Ovary (tissue), 9 donors: ENCODE results near the gene NLRP2B. TPM values are rescaled to one million over a fixed set of nuclear protein-coding genes. Genes with fewer than 3 reads are reported as not detected.

ENCODE experiments used
- DNase-seq, 5 donors: peaks; one replicate each; pipeline ENCODE4 v3.0.0-alpha.2; 2019 to 2020
- H3K27ac ChIP-seq, 2 donors: fragments of 200-600 bp; one replicate each; pipeline versions ENCODE4 v1.5.1 to v1.8.0; 2019 to 2022
- H3K27me3 ChIP-seq: fragments of 200-600 bp; one replicate; pipeline ENCODE4 v1.8.0; 2022
- H3K36me3 ChIP-seq: fragments of 200-600 bp; sonication (generic); one replicate; pipeline ENCODE4 v1.5.1; 2019
- H3K4me1 ChIP-seq: one replicate; pipeline ENCODE4 v1.8.1; 2013; ENCODE audit warnings: mild to moderate bottlenecking, moderate library complexity; ENCODE audit not compliant: insufficient read depth
- H3K4me3 ChIP-seq: fragments of 200-600 bp; sonication (generic); one replicate; pipeline ENCODE4 v1.5.1; 2017
- H3K9me3 ChIP-seq, 2 donors: fragments of 200-600 bp in 1 of 2; sonication (generic) in 1 of 2; one replicate each; pipeline versions ENCODE4 v1.5.1 to v1.8.1; 2013 to 2019; ENCODE audit warnings: mild to moderate bottlenecking in 1 of 2, moderate library complexity in 1 of 2
- EP300 ChIP-seq: sonication (generic); formaldehyde crosslinking; IDR thresholded peaks from one replicate; pipeline ENCODE4 v1.6.1; 2017; ENCODE audit warnings: antibody characterized with exemption
- POLR2A ChIP-seq: fragments of 450-650 bp; IDR thresholded peaks from one replicate; pipeline ENCODE4 v1.6.1; 2017; ENCODE audit warnings: antibody characterized with exemption, mild to moderate bottlenecking, moderate library complexity
- WGBS, 3 donors: extraction: QIAGEN DNeasy Blood & Tissue Kit in 1 of 3; methylation state at CpG; one replicate each; pipeline versions ENCODE4 v1.1.5 to v1.1.7; 2013 to 2017; 5-methylcytosine and 5-hydroxymethylcytosine counted together
- intact Hi-C, 4 donors: fragments of 100-400 bp; cut with DNase I; formaldehyde crosslinking; loops; one replicate each; pipeline versions ENCODE4 v1.11.0 to v1.15.1; 2022 to 2023
- polyA plus RNA-seq, 2 donors: library from polyadenylated mRNA; stranded (reverse); fragments of 200-250 nt in 1 of 2; fragments of 350-450 nt in 1 of 2; fragmentation: Illumina TruSeq in 1 of 2; extraction: RNeasy Lipid Tissue Mini Kit (QIAGEN cat#74804) in 1 of 2; gene quantifications; one replicate each; pipeline ENCODE4 v1.2.3, GENCODE V29; 2013 to 2014
- total RNA-seq, 7 donors: library from RNA; depleted of rRNA in 2 of 7; stranded (reverse); fragments of >200 nt in 2 of 7; fragmentation: NEBNext Ultra II Directional in 3 of 7; extraction: Animal tissue kit (Norgen Biotek cat#: 25700) in 3 of 7; gene quantifications; one replicate each; pipeline versions ENCODE4 v1.1.0 to v1.2.4, GENCODE V29; 2016 to 2023
- TF ChIP-seq, protein P1 (sequence below), 3 donors: fragments of 450-650 bp in 2 of 3; fragments of 200-600 bp in 1 of 3; IDR thresholded peaks; one replicate each; pipeline versions ENCODE4 v1.5.1 to v1.8.0; 2016 to 2022; ENCODE audit warnings: antibody characterized with exemption in 3 of 3, mild to moderate bottlenecking in 1 of 3
- donor health status: DM: no; HTN: no; CAD: no; lungs with moderate emphysema.
- donor health status: DM: no; HTN: no; CAD: no.
- donor health status: Bipolar disorder and iron deficiency.
- donor health status: DM: yes; HTN: yes; CAD: no.
- donor health status: DM: no; HTN: no; CAD: no.
- donor health status: DM: yes; HTN: yes; CAD: no.

The NLRP2B gene
- total and polyA plus RNA-seq, 9 donors = 0.07 TPM; not detected in 8

- H3K4me3 ChIP-seq = no peak overlapping the region
- H3K36me3 ChIP-seq = no peaks in the 10 kb centered on the region
- no peaks in the 10 kb centered on the region for H3K4me1 ChIP-seq
- WGBS, 3 donors = 32 to 52% (median 36%) methylated on average over 1 of the region's 1 CpG
- DNase-seq = no peak
- H3K27me3 ChIP-seq = no peaks in the 10 kb centered on the region
- intact Hi-C loops = no loop called here
- H3K9me3 ChIP-seq = peaks cover 0 to 5% of the 10 kb centered on the region in 2 donors
- H3K27ac ChIP-seq = no peak overlapping the region
- TF ChIP-seq, protein P1, sequence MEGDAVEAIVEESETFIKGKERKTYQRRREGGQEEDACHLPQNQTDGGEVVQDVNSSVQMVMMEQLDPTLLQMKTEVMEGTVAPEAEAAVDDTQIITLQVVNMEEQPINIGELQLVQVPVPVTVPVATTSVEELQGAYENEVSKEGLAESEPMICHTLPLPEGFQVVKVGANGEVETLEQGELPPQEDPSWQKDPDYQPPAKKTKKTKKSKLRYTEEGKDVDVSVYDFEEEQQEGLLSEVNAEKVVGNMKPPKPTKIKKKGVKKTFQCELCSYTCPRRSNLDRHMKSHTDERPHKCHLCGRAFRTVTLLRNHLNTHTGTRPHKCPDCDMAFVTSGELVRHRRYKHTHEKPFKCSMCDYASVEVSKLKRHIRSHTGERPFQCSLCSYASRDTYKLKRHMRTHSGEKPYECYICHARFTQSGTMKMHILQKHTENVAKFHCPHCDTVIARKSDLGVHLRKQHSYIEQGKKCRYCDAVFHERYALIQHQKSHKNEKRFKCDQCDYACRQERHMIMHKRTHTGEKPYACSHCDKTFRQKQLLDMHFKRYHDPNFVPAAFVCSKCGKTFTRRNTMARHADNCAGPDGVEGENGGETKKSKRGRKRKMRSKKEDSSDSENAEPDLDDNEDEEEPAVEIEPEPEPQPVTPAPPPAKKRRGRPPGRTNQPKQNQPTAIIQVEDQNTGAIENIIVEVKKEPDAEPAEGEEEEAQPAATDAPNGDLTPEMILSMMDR (IDR thresholded peaks at IDR 0.05) = no peak
- no peak for TF ChIP-seq EP300
- no peak for TF ChIP-seq POLR2A
Observed at GRCh38 chrX:57652705-57653104, 27.4 kb downstream of the NLRP2B start.

GRCh38 chrX:57651169-57651919 is 28.7 kb downstream of the NLRP2B start:
- Histone ChIP-seq H3K4me1 (no peaks in the 10 kb centered on the region), H3K27ac (no peak overlapping the region), H3K9me3 (peaks cover 0 to 5% of the 10 kb centered on the region in 2 donors), H3K4me3 (no peak overlapping the region), H3K27me3 (no peaks in the 10 kb centered on the region), H3K36me3 (no peaks in the 10 kb centered on the region)
- no peak for DNase-seq
- no peak for TF ChIP-seq POLR2A
- no peak for TF ChIP-seq EP300
- TF ChIP-seq, protein P1 (IDR thresholded peaks at IDR 0.05) = no peak
- intact Hi-C loops = no loop called here
- WGBS, 3 donors = 54 to 68% (median 65%) methylated on average over 4 of the region's 4 CpGs

- Histone ChIP-seq H3K9me3 (no peaks in the 10 kb centered on the region), H3K4me1 (no peaks in the 10 kb centered on the region), H3K4me3 (no peak overlapping the region), H3K27me3 (no peaks in the 10 kb centered on the region), H3K36me3 (no peaks in the 10 kb centered on the region), H3K27ac (no peak overlapping the region)
- no peak for TF ChIP-seq POLR2A
- TF ChIP-seq, protein P1 (IDR thresholded peaks at IDR 0.05) = no peak
- no peak for TF ChIP-seq EP300
- DNase-seq = no peak
- intact Hi-C loops = no loop called here
Observed at GRCh38 chrX:57647020-57647419, 33.0 kb downstream of the NLRP2B start.

GRCh38 chrX:57643698-57644097 is 36.4 kb downstream of the NLRP2B start:
- 42 to 51% (median 45%) methylated on average over 1 of the region's 1 CpG for WGBS, 3 donors

More at GRCh38 chrX:57643698-57644097, 36.4 kb downstream of the NLRP2B start:
- H3K36me3 ChIP-seq = no peaks in the 10 kb centered on the region
- H3K27ac ChIP-seq = no peak overlapping the region
- no peaks in the 10 kb centered on the region for H3K9me3 ChIP-seq
- DNase-seq = no peak
- TF ChIP-seq POLR2A (no peak), EP300 (no peak)
- TF ChIP-seq, protein P1 (IDR thresholded peaks at IDR 0.05) = no peak
- H3K4me1 ChIP-seq = no peaks in the 10 kb centered on the region
- intact Hi-C loops = no loop called here
- no peak overlapping the region for H3K4me3 ChIP-seq
- H3K27me3 ChIP-seq = no peaks in the 10 kb centered on the region
